GM23338 (cell line): Measurements from ENCODE around the gene NT5DC2. TPM values are rescaled to one million over a fixed set of nuclear protein-coding genes. Genes with fewer than 3 reads are reported as not detected.

Experiments used
- ATAC-seq: fragments of 200-7000 bp; cut with Tn5 transposase; 3 replicates; pipeline ENCODE4 v1.9.1; 2020
- DNase-seq: peaks from one replicate; pipeline ENCODE4 v3.0.0-alpha.2; 2015; ENCODE audit warnings: low spot score
- H2AFZ ChIP-seq: fragments of 200-600 bp; sonication (generic); 2 replicates; pipeline ENCODE4 v1.8.0; 2016; ENCODE audit warnings: antibody characterized with exemption, mild to moderate bottlenecking, moderate library complexity
- H3F3A ChIP-seq: fragments of 200-600 bp; sonication (generic); replicated peaks from 2 replicates; pipeline ENCODE4 v1.8.0; 2017; ENCODE audit warnings: antibody characterized with exemption, mixed run types, low read depth
- H3K27ac ChIP-seq: fragments of 200-600 bp; sonication (generic); 2 replicates; pipeline ENCODE4 v1.6.1; 2016; ENCODE audit warnings: low read depth
- H3K27me3 ChIP-seq: fragments of 200-600 bp; sonication (generic); 2 replicates; pipeline ENCODE4 v1.8.0; 2016; ENCODE audit warnings: mild to moderate bottlenecking, mixed run types, moderate library complexity; ENCODE audit not compliant: insufficient read depth
- H3K36me3 ChIP-seq: fragments of 200-600 bp; sonication (generic); 2 replicates; pipeline ENCODE4 v1.8.0; 2016; ENCODE audit warnings: mild to moderate bottlenecking; ENCODE audit not compliant: insufficient read depth
- H3K4me1 ChIP-seq: fragments of 200-600 bp; sonication (generic); 2 replicates; pipeline ENCODE4 v1.8.0; 2016; ENCODE audit warnings: mild to moderate bottlenecking, moderate library complexity; ENCODE audit not compliant: insufficient read depth
- H3K4me2 ChIP-seq: fragments of 200-600 bp; sonication (generic); 2 replicates; pipeline ENCODE4 v1.7.1; 2017; ENCODE audit warnings: mixed run types
- H3K4me3 ChIP-seq: fragments of 200-600 bp; sonication (generic); 2 replicates; pipeline ENCODE4 v1.6.1; 2016; ENCODE audit warnings: mixed run types
- H3K79me2 ChIP-seq: fragments of 200-600 bp; sonication (generic); replicated peaks from 2 replicates; pipeline ENCODE4 v1.8.0; 2017; ENCODE audit warnings: mild to moderate bottlenecking; ENCODE audit not compliant: insufficient read depth
- H3K9me2 ChIP-seq: fragments of 200-600 bp; sonication (generic); 2 replicates; pipeline ENCODE4 v1.8.0; 2017; ENCODE audit not compliant: insufficient read depth
- H4K20me1 ChIP-seq: fragments of 200-600 bp; sonication (generic); replicated peaks from 2 replicates; pipeline ENCODE4 v1.8.0; 2017; ENCODE audit warnings: mild to moderate bottlenecking; ENCODE audit not compliant: insufficient read depth
- H3K27ac Mint-ChIP-seq: 2 replicates; pipeline ENCODE4 v1.8.0; 2020; ENCODE audit warnings: inconsistent platforms, mild to moderate bottlenecking, moderate library complexity, mixed read lengths
- H3K27me3 Mint-ChIP-seq: 3 replicates; pipeline ENCODE4 v1.8.0; 2022; ENCODE audit warnings: low read depth, mild to moderate bottlenecking, moderate library complexity, mixed read lengths, inconsistent platforms; ENCODE audit not compliant: insufficient read depth, poor library complexity
- H3K36me3 Mint-ChIP-seq: 3 replicates; pipeline ENCODE4 v1.8.0; 2021; ENCODE audit warnings: low read depth, mild to moderate bottlenecking, inconsistent platforms, moderate library complexity, mixed read lengths
- H3K4me1 Mint-ChIP-seq: 3 replicates; pipeline ENCODE4 v1.8.0; 2020; ENCODE audit warnings: mild to moderate bottlenecking, inconsistent platforms, mixed read lengths
- H3K4me3 Mint-ChIP-seq: 3 replicates; pipeline ENCODE4 v1.8.0; 2021; ENCODE audit warnings: moderate library complexity, mild to moderate bottlenecking, inconsistent platforms, mixed read lengths
- H3K9me3 Mint-ChIP-seq: 3 replicates; pipeline ENCODE4 v1.8.0; 2020; ENCODE audit warnings: moderate library complexity, mild to moderate bottlenecking, inconsistent platforms, mixed read lengths
- CTCF ChIP-seq, 2 experiments: fragments of 200-600 bp in 1 of 2; sonication (generic) in 1 of 2; conservative IDR thresholded peaks; 2 replicates each; pipeline versions ENCODE4 v1.5.1 to v1.6.1; 2016 to 2017; ENCODE audit warnings: antibody characterized with exemption in 2 of 2, low read depth in 2 of 2, mild to moderate bottlenecking in 2 of 2, moderate library complexity in 1 of 2
- EZH2phosphoT487 ChIP-seq: fragments of 200-600 bp; sonication (generic); IDR thresholded peaks from one replicate; pipeline ENCODE4 v1.8.1; 2018; ENCODE audit warnings: antibody characterized with exemption; ENCODE audit not compliant: unreplicated experiment
- JUNB ChIP-seq: IDR thresholded peaks from one replicate; pipeline ENCODE4 v1.6.1; 2016; ENCODE audit warnings: antibody characterized with exemption; ENCODE audit not compliant: unreplicated experiment
- NANOG ChIP-seq: IDR thresholded peaks from 2 replicates; pipeline ENCODE4 v1.6.1; 2016; ENCODE audit warnings: antibody characterized with exemption, borderline replicate concordance
- POLR2AphosphoS5 ChIP-seq: IDR thresholded peaks from 2 replicates; pipeline ENCODE4 v1.6.1; 2016; ENCODE audit warnings: antibody characterized with exemption, low read depth
- STAT1 ChIP-seq: IDR thresholded peaks from one replicate; pipeline ENCODE4 v1.6.1; 2016; ENCODE audit warnings: antibody characterized with exemption; ENCODE audit not compliant: unreplicated experiment
- ZNF114 ChIP-seq: fragments of 250-450 bp; sonication (Bioruptor Pico); IDR thresholded peaks from 2 replicates; pipeline ENCODE4 v1.5.0; 2020; ENCODE audit warnings: mild to moderate bottlenecking, moderate library complexity
- ZNF331 ChIP-seq: fragments of 250-450 bp; sonication (Bioruptor Pico); IDR thresholded peaks from 2 replicates; pipeline ENCODE4 v1.5.0; 2020; ENCODE audit warnings: low read depth, mild to moderate bottlenecking, moderate library complexity
- polyA plus RNA-seq: library from polyadenylated mRNA; unstranded; fragments of >200 nt; fragmentation: Nextera tagmentation; extraction: Ambion mirVana; gene quantifications from 2 replicates; pipeline ENCODE4 v1.2.1, GENCODE V29; 2016
- total RNA-seq: library from RNA; depleted of rRNA; stranded (reverse); fragments of >200 nt; shearing (Covaris generic); gene quantifications from 2 replicates; pipeline ENCODE4 v1.2.3, GENCODE V29; 2014
- TF ChIP-seq, protein P1 (sequence below): IDR thresholded peaks from 2 replicates; pipeline ENCODE4 v1.6.1; 2016; ENCODE audit warnings: antibody characterized with exemption
- TF ChIP-seq, protein P2 (sequence below): fragments of 250-450 bp; sonication (Bioruptor Pico); IDR thresholded peaks from 2 replicates; pipeline ENCODE4 v1.5.0; 2020; ENCODE audit warnings: mild to moderate bottlenecking, moderate library complexity

NT5DC2 gene
- total and polyA plus RNA-seq, 2 experiments from 2014 or later, result 269 to 324 TPM

DNA sequence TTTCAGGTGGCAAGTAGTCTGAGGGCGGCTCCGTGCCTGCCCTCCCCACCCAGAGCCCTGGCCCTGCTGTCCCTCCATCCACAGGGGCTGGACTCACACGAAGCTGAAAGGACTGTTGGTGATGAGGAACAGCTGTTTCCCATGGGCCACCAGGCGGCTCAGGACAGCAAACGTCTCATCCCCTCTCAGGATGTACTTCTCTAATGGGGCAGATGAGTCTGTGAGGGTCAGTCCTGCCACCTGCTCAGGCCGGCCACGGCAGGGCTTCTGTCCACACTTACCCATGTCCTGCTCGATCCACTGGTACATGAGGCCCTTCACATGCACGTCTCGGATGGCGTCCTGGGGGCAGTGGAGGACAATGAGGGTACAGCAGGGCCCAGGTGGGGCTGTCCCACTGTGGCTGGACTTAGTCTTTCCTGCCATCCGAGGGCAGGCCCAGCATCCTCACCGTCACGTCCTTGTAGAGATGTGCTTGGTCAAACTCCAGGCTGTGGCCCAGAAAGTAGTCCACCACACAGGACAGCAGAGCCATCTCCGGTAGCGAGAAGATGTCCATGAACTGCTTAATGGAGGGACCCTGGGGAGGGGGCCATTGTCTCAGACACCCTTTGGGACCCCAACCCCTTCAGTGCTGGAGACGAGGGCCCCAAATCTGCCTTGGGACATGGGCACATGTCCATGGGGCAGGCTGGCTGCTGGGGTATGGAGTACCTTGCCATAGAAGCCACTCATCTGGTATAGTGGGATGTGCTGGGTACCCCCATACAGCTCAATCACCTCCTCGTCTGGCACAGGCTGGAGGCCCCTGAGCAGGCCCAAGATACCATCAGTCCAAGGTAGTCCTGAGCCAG is 5.7 kb downstream of the NT5DC2 start (continued):
- TF ChIP-seq, protein P1, sequence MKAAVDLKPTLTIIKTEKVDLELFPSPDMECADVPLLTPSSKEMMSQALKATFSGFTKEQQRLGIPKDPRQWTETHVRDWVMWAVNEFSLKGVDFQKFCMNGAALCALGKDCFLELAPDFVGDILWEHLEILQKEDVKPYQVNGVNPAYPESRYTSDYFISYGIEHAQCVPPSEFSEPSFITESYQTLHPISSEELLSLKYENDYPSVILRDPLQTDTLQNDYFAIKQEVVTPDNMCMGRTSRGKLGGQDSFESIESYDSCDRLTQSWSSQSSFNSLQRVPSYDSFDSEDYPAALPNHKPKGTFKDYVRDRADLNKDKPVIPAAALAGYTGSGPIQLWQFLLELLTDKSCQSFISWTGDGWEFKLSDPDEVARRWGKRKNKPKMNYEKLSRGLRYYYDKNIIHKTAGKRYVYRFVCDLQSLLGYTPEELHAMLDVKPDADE, result no peak
- TF ChIP-seq EZH2phosphoT487 (no peak), ZNF331 (CRISPR knock-in tag) (no peak), STAT1 (no peak), POLR2AphosphoS5 (no peak), CTCF (conservative IDR thresholded peaks at IDR 0.05; ENCODE audit: low read depth in 2 of 2) (no peak), JUNB (no peak), ZNF114 (no peak)

DNA sequence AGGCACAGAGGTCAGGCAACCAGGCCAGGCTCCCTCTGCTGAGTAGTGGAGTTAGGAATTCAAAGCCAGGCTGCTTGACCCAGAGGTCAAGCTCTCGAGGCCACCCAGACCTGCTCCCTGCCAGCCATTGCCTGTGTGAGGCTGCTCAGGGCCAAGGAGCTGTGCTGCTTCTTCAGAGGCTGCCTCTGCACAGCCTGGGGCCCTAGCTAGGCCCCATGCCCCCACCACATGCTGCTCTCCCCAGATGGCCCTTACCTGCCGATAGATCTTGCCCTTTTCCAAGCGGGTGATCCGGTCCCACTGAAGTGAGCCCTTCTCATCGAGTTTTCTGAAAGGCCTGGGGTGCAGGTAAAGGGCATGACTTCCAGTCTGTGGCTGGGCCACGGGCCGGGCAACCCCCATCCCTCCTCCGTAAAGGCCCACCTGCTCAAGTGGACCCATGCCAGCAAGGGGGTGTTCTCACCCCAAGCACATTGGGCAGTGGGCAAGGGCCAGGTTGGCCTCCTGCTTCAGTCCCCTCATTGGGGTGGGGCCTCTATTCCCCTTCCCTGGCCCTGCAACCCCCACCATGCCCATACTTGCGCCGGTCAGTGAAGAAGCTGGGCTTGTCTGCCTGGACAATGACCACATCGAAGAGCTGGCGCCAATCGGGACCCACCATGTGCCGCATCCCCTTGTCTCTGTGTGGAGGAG is 6.5 kb downstream of the NT5DC2 start:
- Histone ChIP-seq H2AFZ (no peak overlapping the region), H3K4me1 (peaks cover 7% of the 10 kb centered on the region), H3K27ac (no peak overlapping the region), H3K9me2 (no peaks in the 10 kb centered on the region), H4K20me1 (peaks cover 11% of the 10 kb centered on the region), H3K4me3 (no peak overlapping the region), H3K4me2 (no peak overlapping the region), H3K79me2 (peaks cover 23% of the 10 kb centered on the region), H3F3A (no peaks in the 10 kb centered on the region), H3K27me3 (no peaks in the 10 kb centered on the region), H3K36me3 (peaks cover 10% of the 10 kb centered on the region; the same call in 1 of the 2 replicates)
- Mint-ChIP-seq H3K27me3 (peaks cover 8% of the 10 kb centered on the region), H3K4me3 (no peak overlapping the region), H3K36me3 (peaks cover 53% of the 10 kb centered on the region), H3K9me3 (no peaks in the 10 kb centered on the region), H3K27ac (no peak overlapping the region), H3K4me1 (peaks cover 5% of the 10 kb centered on the region; the same call in 2 of the 3 replicates)
- ATAC-seq (no peak), DNase-seq (no peak)
- TF ChIP-seq, protein P1, result no peak
- TF ChIP-seq POLR2AphosphoS5, result no peak
- no peak for TF ChIP-seq NANOG
- no peak for TF ChIP-seq ZNF114
- TF ChIP-seq, protein P2, sequence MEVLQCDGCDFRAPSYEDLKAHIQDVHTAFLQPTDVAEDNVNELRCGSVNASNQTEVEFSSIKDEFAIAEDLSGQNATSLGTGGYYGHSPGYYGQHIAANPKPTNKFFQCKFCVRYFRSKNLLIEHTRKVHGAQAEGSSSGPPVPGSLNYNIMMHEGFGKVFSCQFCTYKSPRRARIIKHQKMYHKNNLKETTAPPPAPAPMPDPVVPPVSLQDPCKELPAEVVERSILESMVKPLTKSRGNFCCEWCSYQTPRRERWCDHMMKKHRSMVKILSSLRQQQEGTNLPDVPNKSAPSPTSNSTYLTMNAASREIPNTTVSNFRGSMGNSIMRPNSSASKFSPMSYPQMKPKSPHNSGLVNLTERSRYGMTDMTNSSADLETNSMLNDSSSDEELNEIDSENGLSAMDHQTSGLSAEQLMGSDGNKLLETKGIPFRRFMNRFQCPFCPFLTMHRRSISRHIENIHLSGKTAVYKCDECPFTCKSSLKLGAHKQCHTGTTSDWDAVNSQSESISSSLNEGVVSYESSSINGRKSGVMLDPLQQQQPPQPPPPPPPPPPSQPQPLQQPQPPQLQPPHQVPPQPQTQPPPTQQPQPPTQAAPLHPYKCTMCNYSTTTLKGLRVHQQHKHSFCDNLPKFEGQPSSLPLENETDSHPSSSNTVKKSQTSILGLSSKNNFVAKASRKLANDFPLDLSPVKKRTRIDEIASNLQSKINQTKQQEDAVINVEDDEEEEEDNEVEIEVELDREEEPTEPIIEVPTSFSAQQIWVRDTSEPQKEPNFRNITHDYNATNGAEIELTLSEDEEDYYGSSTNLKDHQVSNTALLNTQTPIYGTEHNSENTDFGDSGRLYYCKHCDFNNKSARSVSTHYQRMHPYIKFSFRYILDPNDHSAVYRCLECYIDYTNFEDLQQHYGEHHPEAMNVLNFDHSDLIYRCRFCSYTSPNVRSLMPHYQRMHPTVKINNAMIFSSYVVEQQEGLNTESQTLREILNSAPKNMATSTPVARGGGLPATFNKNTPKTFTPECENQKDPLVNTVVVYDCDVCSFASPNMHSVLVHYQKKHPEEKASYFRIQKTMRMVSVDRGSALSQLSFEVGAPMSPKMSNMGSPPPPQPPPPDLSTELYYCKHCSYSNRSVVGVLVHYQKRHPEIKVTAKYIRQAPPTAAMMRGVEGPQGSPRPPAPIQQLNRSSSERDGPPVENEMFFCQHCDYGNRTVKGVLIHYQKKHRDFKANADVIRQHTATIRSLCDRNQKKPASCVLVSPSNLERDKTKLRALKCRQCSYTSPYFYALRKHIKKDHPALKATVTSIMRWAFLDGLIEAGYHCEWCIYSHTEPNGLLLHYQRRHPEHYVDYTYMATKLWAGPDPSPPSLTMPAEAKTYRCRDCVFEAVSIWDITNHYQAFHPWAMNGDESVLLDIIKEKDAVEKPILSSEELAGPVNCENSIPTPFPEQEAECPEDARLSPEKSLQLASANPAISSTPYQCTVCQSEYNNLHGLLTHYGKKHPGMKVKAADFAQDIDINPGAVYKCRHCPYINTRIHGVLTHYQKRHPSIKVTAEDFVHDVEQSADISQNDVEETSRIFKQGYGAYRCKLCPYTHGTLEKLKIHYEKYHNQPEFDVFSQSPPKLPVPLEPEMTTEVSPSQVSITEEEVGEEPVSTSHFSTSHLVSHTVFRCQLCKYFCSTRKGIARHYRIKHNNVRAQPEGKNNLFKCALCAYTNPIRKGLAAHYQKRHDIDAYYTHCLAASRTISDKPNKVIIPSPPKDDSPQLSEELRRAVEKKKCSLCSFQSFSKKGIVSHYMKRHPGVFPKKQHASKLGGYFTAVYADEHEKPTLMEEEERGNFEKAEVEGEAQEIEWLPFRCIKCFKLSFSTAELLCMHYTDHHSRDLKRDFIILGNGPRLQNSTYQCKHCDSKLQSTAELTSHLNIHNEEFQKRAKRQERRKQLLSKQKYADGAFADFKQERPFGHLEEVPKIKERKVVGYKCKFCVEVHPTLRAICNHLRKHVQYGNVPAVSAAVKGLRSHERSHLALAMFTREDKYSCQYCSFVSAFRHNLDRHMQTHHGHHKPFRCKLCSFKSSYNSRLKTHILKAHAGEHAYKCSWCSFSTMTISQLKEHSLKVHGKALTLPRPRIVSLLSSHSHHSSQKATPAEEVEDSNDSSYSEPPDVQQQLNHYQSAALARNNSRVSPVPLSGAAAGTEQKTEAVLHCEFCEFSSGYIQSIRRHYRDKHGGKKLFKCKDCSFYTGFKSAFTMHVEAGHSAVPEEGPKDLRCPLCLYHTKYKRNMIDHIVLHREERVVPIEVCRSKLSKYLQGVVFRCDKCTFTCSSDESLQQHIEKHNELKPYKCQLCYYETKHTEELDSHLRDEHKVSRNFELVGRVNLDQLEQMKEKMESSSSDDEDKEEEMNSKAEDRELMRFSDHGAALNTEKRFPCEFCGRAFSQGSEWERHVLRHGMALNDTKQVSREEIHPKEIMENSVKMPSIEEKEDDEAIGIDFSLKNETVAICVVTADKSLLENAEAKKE, result no peak
- no peak for TF ChIP-seq EZH2phosphoT487
- no peak for TF ChIP-seq ZNF331 (CRISPR knock-in tag)
